Prostate gland (tissue), 2 donors: ENCODE data around the gene MAML1.

ENCODE experiments used
- POLR2AphosphoS5 ChIP-seq: sonication (generic); formaldehyde crosslinking; IDR thresholded peaks from one replicate; pipeline ENCODE4 v1.6.1; 2017; ENCODE audit warnings: antibody characterized with exemption
- TF ChIP-seq, protein P1 (sequence below), 4 experiments: fragments of 200-600 bp in 2 of 4; fragments of 450-650 bp in 2 of 4; sonication (generic) in 2 of 4; IDR thresholded peaks; 1 replicate in 3 of 4; 2 replicates in 1 of 4; pipeline ENCODE4 v1.5.1; 2016 to 2019; ENCODE audit warnings: antibody characterized with exemption in 4 of 4, mild to moderate bottlenecking in 2 of 4, moderate library complexity in 2 of 4

DNA sequence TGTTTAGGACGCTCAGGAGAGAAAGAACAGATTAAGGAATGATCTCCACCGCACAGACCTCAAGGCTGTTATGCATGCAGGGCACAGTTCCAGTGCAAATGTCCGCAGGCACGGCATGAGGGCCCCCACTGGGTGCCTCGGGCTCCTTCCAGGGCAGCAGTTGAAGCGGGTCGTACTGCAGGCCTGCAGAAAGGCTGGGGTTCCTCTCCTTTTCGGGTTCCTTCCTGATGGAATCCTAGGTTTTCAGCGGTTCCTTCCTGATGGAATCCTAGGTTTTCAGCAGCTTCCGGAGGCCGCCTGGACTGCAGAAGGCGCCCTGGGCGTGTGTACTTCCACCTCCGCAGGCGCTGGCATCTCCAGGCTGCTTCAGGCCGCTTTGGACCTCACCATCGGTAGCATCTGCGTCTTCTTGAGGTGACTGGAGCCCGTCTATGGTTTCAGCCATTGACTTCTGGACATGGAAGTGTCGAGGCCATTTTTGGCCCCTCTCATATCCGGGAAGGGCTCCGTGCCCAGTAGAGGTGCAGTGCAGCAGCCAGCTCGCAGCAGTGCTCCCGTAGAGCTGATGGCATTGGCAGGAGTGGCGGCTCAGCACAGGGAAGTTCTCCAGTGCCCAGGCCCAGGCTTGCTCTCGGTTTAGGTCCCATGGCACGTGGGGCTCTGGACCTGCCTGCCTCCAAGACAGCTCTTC, 79.7 kb downstream of the MAML1 start:
- TF ChIP-seq POLR2AphosphoS5 = no peak
- TF ChIP-seq, protein P1, sequence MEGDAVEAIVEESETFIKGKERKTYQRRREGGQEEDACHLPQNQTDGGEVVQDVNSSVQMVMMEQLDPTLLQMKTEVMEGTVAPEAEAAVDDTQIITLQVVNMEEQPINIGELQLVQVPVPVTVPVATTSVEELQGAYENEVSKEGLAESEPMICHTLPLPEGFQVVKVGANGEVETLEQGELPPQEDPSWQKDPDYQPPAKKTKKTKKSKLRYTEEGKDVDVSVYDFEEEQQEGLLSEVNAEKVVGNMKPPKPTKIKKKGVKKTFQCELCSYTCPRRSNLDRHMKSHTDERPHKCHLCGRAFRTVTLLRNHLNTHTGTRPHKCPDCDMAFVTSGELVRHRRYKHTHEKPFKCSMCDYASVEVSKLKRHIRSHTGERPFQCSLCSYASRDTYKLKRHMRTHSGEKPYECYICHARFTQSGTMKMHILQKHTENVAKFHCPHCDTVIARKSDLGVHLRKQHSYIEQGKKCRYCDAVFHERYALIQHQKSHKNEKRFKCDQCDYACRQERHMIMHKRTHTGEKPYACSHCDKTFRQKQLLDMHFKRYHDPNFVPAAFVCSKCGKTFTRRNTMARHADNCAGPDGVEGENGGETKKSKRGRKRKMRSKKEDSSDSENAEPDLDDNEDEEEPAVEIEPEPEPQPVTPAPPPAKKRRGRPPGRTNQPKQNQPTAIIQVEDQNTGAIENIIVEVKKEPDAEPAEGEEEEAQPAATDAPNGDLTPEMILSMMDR (IDR thresholded peaks at IDR 0.05) = no peak
